ENCODE measurements around the gene NKD1.

The NKD1 gene

GRCh38 chr16:50538411-50539052 is 9.7 kb upstream of the NKD1 start:
- DNase-seq = no peak

- no peak for DNase-seq
These were observed 9.0 kb upstream of the NKD1 start for GRCh38 chr16:50539053-50539695.

- no peak for DNase-seq
These were observed 8.1 kb upstream of the NKD1 start for GRCh38 chr16:50539822-50540710.

- DNase-seq = no peak
These were observed 7.5 kb upstream of the NKD1 start for GRCh38 chr16:50540711-50541007.

- DNase-seq = no peak
These were observed 5.5 kb upstream of the NKD1 start for GRCh38 chr16:50542703-50543102.

GRCh38 chr16:50546125-50546524 is 2.1 kb upstream of the NKD1 start:
- DNase-seq = no peak

GRCh38 chr16:50547340-50548124 is 664 bp upstream of the NKD1 start:
- DNase-seq = peak; percentile 77

- DNase-seq = no peak
These were observed 839 bp downstream of the NKD1 start for GRCh38 chr16:50548909-50549560.

- no peak for DNase-seq
These were observed 1.3 kb downstream of the NKD1 start for GRCh38 chr16:50549561-50549915.

- no peak for DNase-seq
These were observed 1.8 kb downstream of the NKD1 start for GRCh38 chr16:50550035-50550434.

GRCh38 chr16:50550866-50551641 is 2.9 kb downstream of the NKD1 start:
- no peak for DNase-seq

GRCh38 chr16:50552476-50553101 is 4.4 kb downstream of the NKD1 start:
- DNase-seq = no peak

- DNase-seq = no peak
These were observed 5.0 kb downstream of the NKD1 start for GRCh38 chr16:50553182-50553710.

GRCh38 chr16:50553731-50554360 is 5.7 kb downstream of the NKD1 start:
- DNase-seq = no peak

GRCh38 chr16:50555269-50555875 is 7.2 kb downstream of the NKD1 start:
- no peak for DNase-seq

GRCh38 chr16:50555952-50556673 is 7.9 kb downstream of the NKD1 start:
- DNase-seq = no peak

- no peak for DNase-seq
These were observed 8.8 kb downstream of the NKD1 start for GRCh38 chr16:50557046-50557445.

GRCh38 chr16:50558913-50559312 is 10.7 kb downstream of the NKD1 start:
- DNase-seq = no peak

- DNase-seq = no peak
These were observed 11.1 kb downstream of the NKD1 start for GRCh38 chr16:50559342-50559741.

Measured in effector CD4-positive, alpha-beta T cell (primary cell).